ENCODE data around the gene TRIM59. TPM values are rescaled to one million over a fixed set of nuclear protein-coding genes. Genes with fewer than 3 reads are reported as not detected.

TRIM59 gene
- total RNA-seq, 6 experiments from 2014 or later = 30.9 to 50.2 (median 40.7) TPM

GRCh38 chr3:160450846-160451245, 1.3 kb upstream of the TRIM59 start:
- peak; percentile 91 for DNase-seq
- H3K27ac Mint-ChIP-seq = peak overlapping the region; percentile 97
- H3K36me3 Mint-ChIP-seq (ENCODE audit: low read depth) = peaks cover 28% of the 10 kb centered on the region
- no peaks in the 10 kb centered on the region for H3K27me3 Mint-ChIP-seq (ENCODE audit: insufficient read depth)
- peak overlapping the region; percentile 96 for H3K4me3 Mint-ChIP-seq
- H3K4me1 Mint-ChIP-seq (ENCODE audit: low read depth) = peaks cover 49% of the 10 kb centered on the region
- H3K9me3 Mint-ChIP-seq = no peaks in the 10 kb centered on the region
- peak; percentile 65 for TF ChIP-seq CTCF (IDR thresholded peaks at IDR 0.05)

- Mint-ChIP-seq H3K9me3 (no peaks in the 10 kb centered on the region), H3K4me3 (peak overlapping the region; percentile 96), H3K4me1 (ENCODE audit: low read depth) (peaks cover 58% of the 10 kb centered on the region), H3K36me3 (ENCODE audit: low read depth) (peaks cover 40% of the 10 kb centered on the region), H3K27ac (peak overlapping the region; percentile 97), H3K27me3 (ENCODE audit: insufficient read depth) (no peaks in the 10 kb centered on the region; the same call in 1 of the 2 replicates)
- DNase-seq = peak; percentile 15
- no peak for TF ChIP-seq CTCF (IDR thresholded peaks at IDR 0.05)
Observed at GRCh38 chr3:160448845-160449635, 546 bp downstream of the TRIM59 start.

- no peaks in the 10 kb centered on the region; the same call in 1 of the 2 replicates for H3K27me3 Mint-ChIP-seq (ENCODE audit: insufficient read depth)
- peak overlapping the region; percentile 96 for H3K4me3 Mint-ChIP-seq
- TF ChIP-seq CTCF (IDR thresholded peaks at IDR 0.05) = no peak
- H3K9me3 Mint-ChIP-seq = no peaks in the 10 kb centered on the region
- H3K36me3 Mint-ChIP-seq (ENCODE audit: low read depth) = peaks cover 40% of the 10 kb centered on the region
- peaks cover 65% of the 10 kb centered on the region for H3K4me1 Mint-ChIP-seq (ENCODE audit: low read depth)
- peak overlapping the region; percentile 73 for H3K27ac Mint-ChIP-seq
- no peak for DNase-seq
Observed at GRCh38 chr3:160447544-160447943, 2.0 kb downstream of the TRIM59 start.

- peak overlapping the region; percentile 96; the same call in 1 of the 2 replicates for H3K4me3 Mint-ChIP-seq
- TF ChIP-seq CTCF (IDR thresholded peaks at IDR 0.05) = no peak
- no peaks in the 10 kb centered on the region; the same call in 1 of the 2 replicates for H3K27me3 Mint-ChIP-seq (ENCODE audit: insufficient read depth)
- no peaks in the 10 kb centered on the region for H3K9me3 Mint-ChIP-seq
- H3K27ac Mint-ChIP-seq = peak overlapping the region; percentile 48; the same call in 1 of the 2 replicates
- H3K36me3 Mint-ChIP-seq (ENCODE audit: low read depth) = peaks cover 45% of the 10 kb centered on the region
- H3K4me1 Mint-ChIP-seq (ENCODE audit: low read depth) = peaks cover 69% of the 10 kb centered on the region
- no peak for DNase-seq
Observed at GRCh38 chr3:160446522-160447056, 3.0 kb downstream of the TRIM59 start.

GRCh38 chr3:160445854-160446253, 3.7 kb downstream of the TRIM59 start:
- Mint-ChIP-seq H3K4me1 (ENCODE audit: low read depth) (peaks cover 67% of the 10 kb centered on the region), H3K36me3 (ENCODE audit: low read depth) (peaks cover 48% of the 10 kb centered on the region), H3K27me3 (ENCODE audit: insufficient read depth) (no peaks in the 10 kb centered on the region; the same call in 1 of the 2 replicates), H3K4me3 (no peak overlapping the region), H3K9me3 (no peaks in the 10 kb centered on the region), H3K27ac (peak overlapping the region; percentile 7; the same call in 1 of the 2 replicates)
- TF ChIP-seq CTCF (IDR thresholded peaks at IDR 0.05) = no peak
- DNase-seq = no peak
